Keratinocyte (primary cell): ENCODE measurements around the gene SFMBT1. TPM values are rescaled to one million over a fixed set of nuclear protein-coding genes. Genes with fewer than 3 reads are reported as not detected.

ENCODE experiments used
- DNase-seq: peaks from one replicate; pipeline ENCODE4 v3.0.0-alpha.2; 2011; ENCODE audit warnings: low read depth, missing footprints, low spot score
- FAIRE-seq: peaks from 2 replicates; lab custom pipeline; 2011; peaks lifted over from hg19 to GRCh38; lab: Jason Lieb, UNC
- H2AFZ ChIP-seq: 2 replicates; pipeline ENCODE4 v1.6.0; 2012; ENCODE audit warnings: low read length, control low read depth, inconsistent platforms; ENCODE audit not compliant: control insufficient read depth
- H3K27ac ChIP-seq: 2 replicates; pipeline ENCODE4 v1.5.1; 2011; ENCODE audit warnings: low read length; ENCODE audit not compliant: control insufficient read depth, insufficient read depth
- H3K27me3 ChIP-seq: 3 replicates; pipeline ENCODE4 v1.6.0; 2011; ENCODE audit warnings: low read length; ENCODE audit not compliant: control insufficient read depth, insufficient read depth; ENCODE audit errors: extremely low read depth
- H3K36me3 ChIP-seq, 2 experiments: 2 replicates in 1 of 2; 3 replicates in 1 of 2; pipeline ENCODE4 v1.5.1; 2011; ENCODE audit warnings: low read length in 2 of 2, mild to moderate bottlenecking in 1 of 2; ENCODE audit not compliant: control insufficient read depth in 2 of 2, insufficient read depth in 2 of 2; ENCODE audit errors: extremely low read depth in 1 of 2
- H3K4me1 ChIP-seq: 3 replicates; pipeline ENCODE4 v1.5.1; 2011; ENCODE audit warnings: low read length; ENCODE audit not compliant: control insufficient read depth, insufficient read depth; ENCODE audit errors: extremely low read depth
- H3K4me2 ChIP-seq: 3 replicates; pipeline ENCODE4 v1.6.0; 2011; ENCODE audit warnings: low read depth, low read length; ENCODE audit not compliant: control insufficient read depth, insufficient read depth; ENCODE audit errors: extremely low read depth
- H3K4me3 ChIP-seq, 3 experiments: fragments of 200-600 bp in 1 of 3; sonication (generic) in 1 of 3; 2 replicates in 2 of 3; 3 replicates in 1 of 3; pipeline ENCODE4 v1.5.1; 2011 to 2016; ENCODE audit warnings: low read length in 3 of 3, mild to moderate bottlenecking in 3 of 3, control low read depth in 2 of 3, inconsistent platforms in 1 of 3, low read depth in 1 of 3, mixed read lengths in 1 of 3, mixed run types in 1 of 3, moderate library complexity in 1 of 3; ENCODE audit not compliant: control insufficient read depth in 2 of 3, insufficient read depth in 2 of 3; ENCODE audit errors: extremely low read depth in 1 of 3
- H3K79me2 ChIP-seq: 2 replicates; pipeline ENCODE4 v1.6.0; 2012; ENCODE audit warnings: low read length; ENCODE audit not compliant: control insufficient read depth, insufficient read depth
- H3K9ac ChIP-seq: 3 replicates; pipeline ENCODE4 v1.6.0; 2011; ENCODE audit warnings: low read length; ENCODE audit not compliant: control insufficient read depth, insufficient read depth; ENCODE audit errors: extremely low read depth
- H3K9me1 ChIP-seq: 3 replicates; pipeline ENCODE4 v1.6.0; 2011; ENCODE audit warnings: low read length; ENCODE audit not compliant: control insufficient read depth, insufficient read depth; ENCODE audit errors: extremely low read depth
- H3K9me3 ChIP-seq: 2 replicates; pipeline ENCODE4 v1.5.1; 2012; ENCODE audit warnings: low read depth, low read length; ENCODE audit not compliant: control insufficient read depth
- H4K20me1 ChIP-seq: 3 replicates; pipeline ENCODE4 v1.6.0; 2011; ENCODE audit warnings: low read length; ENCODE audit not compliant: control insufficient read depth, insufficient read depth; ENCODE audit errors: extremely low read depth
- EZH2 ChIP-seq: IDR thresholded peaks from one replicate; pipeline ENCODE4 v1.6.1; 2012; ENCODE audit warnings: inconsistent platforms, mild to moderate bottlenecking, low read length, moderate library complexity
- dilution Hi-C: fragments of 300-500 bp; cut with MboI; formaldehyde crosslinking; loops from one replicate; pipeline ENCODE4 v1.7.0; 2020; ENCODE audit warnings: low sequenced_read_pairs; ENCODE audit not compliant: extremely low pct_ligation_motif_present
- polyA plus RNA-seq, 5 experiments: library from polyadenylated mRNA; depleted of rRNA in 3 of 5; stranded (reverse) in 3 of 5; stranded (forward) in 1 of 5; unstranded in 1 of 5; fragments of >200 nt; gene quantifications; 1 replicate in 1 of 5; 2 replicates in 3 of 5; 3 replicates in 1 of 5; pipeline versions ENCODE4 v1.2.1 to v1.2.3, GENCODE V29; 2011 to 2012; ENCODE audit warnings: missing spikeins in 2 of 5, low read depth in 1 of 5, low replicate concordance in 1 of 5
- TF ChIP-seq, protein P1 (sequence below), 3 experiments: IDR thresholded peaks in 1 of 3; conservative IDR thresholded peaks in 1 of 3; optimal IDR thresholded peaks in 1 of 3; 2 replicates in 2 of 3; 3 replicates in 1 of 3; pipeline versions ENCODE3 to v1.5.1; 2011; ENCODE audit warnings: low read length in 3 of 3, mild to moderate bottlenecking in 3 of 3, moderate library complexity in 2 of 3, control low read depth in 1 of 3, inconsistent platforms in 1 of 3; ENCODE audit not compliant: insufficient read depth in 2 of 3; ENCODE audit errors: extremely low read depth in 1 of 3

The SFMBT1 gene
- polyA plus RNA-seq, 1 donor (not counting 4 experiments of a cell fraction or from before 2014, with no cell fraction given) = 4.1 TPM

DNA sequence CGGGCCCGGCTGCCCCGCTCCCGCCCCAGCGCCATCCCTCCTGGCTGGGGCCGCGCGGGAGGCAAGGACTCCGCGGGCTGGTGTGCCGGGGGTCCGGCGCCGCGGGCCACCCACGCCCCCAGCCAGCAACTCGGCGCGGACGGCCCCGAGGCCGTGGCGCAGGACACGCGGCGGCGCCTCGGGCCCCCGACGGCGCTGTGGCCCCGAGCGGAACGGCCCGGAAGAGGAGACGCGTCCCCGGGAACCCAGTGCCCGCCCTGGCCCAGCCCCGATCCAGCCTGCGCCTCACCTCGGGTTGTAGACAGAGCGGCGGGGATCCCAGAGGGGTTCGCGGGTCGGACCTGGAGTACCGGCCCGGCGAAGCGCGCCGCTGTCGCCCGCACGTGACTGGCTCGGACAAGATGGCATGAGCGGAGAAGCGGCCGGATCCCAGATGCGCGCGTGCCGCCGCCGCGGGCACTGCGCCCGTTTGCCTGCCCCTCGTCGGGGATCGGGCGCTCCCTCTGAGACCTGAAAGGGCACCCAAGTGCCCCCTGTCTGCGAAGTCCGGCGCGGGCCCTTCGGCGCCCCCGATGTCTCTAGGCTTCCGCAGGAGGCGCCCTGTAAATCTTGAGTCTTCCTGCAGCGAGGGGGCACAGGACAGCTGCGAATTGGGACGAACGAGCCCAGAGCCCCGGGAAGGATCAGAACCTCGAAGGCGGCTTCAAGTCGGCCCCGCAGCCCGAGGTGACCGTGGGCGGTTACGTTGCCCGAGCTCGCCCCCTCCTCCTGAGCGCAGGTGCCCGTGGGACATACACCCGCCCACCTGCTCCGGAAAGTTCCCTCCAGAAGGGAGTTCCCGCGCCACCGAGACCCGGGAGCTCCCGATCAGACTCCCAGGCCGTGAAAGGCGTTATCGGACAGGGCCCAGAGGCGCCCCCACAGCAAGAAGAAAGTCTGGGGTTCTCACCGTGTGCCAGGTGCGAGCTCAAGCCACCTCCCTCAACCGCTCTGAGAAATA, 598 bp upstream of the SFMBT1 start:
- no peaks in the 10 kb centered on the region for H3K9me1 ChIP-seq
- no peak for DNase-seq
- H3K79me2 ChIP-seq = peaks cover 8% of the 10 kb centered on the region
- H3K9me3 ChIP-seq = no peaks in the 10 kb centered on the region
- H3K4me1 ChIP-seq = peaks cover 5% of the 10 kb centered on the region
- no peak overlapping the region for H3K27ac ChIP-seq
- H3K27me3 ChIP-seq = peaks cover 8% of the 10 kb centered on the region
- H3K4me3 ChIP-seq = peak overlapping the region; percentile 57 to 84 (median 67)
- no peaks in the 10 kb centered on the region for H3K36me3 ChIP-seq
- H4K20me1 ChIP-seq = peaks cover 2% of the 10 kb centered on the region
- peak overlapping the region; percentile 84 for H2AFZ ChIP-seq
- peak overlapping the region; percentile 69 for H3K4me2 ChIP-seq
- TF ChIP-seq, protein P1, sequence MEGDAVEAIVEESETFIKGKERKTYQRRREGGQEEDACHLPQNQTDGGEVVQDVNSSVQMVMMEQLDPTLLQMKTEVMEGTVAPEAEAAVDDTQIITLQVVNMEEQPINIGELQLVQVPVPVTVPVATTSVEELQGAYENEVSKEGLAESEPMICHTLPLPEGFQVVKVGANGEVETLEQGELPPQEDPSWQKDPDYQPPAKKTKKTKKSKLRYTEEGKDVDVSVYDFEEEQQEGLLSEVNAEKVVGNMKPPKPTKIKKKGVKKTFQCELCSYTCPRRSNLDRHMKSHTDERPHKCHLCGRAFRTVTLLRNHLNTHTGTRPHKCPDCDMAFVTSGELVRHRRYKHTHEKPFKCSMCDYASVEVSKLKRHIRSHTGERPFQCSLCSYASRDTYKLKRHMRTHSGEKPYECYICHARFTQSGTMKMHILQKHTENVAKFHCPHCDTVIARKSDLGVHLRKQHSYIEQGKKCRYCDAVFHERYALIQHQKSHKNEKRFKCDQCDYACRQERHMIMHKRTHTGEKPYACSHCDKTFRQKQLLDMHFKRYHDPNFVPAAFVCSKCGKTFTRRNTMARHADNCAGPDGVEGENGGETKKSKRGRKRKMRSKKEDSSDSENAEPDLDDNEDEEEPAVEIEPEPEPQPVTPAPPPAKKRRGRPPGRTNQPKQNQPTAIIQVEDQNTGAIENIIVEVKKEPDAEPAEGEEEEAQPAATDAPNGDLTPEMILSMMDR (optimal IDR thresholded peaks at IDR 0.05 in 1 of 3, IDR thresholded peaks at IDR 0.05 in 1 of 3, conservative IDR thresholded peaks at IDR 0.05 in 1 of 3; ENCODE audit: extremely low read depth in 1 of 3, insufficient read depth in 2 of 3, low read length in 3 of 3) = peak in 2 of 3 experiments; percentile 23 to 33
- peak; percentile 64 for TF ChIP-seq EZH2
- dilution Hi-C loops = no loop called here
- H3K9ac ChIP-seq = peak overlapping the region; percentile 69
- FAIRE-seq = no peak

GRCh38 chr3:53044711-53045517, 959 bp downstream of the SFMBT1 start:
- Histone ChIP-seq H3K4me3 (peak overlapping the region; percentile 52 to 77 (median 57)), H3K4me2 (peak overlapping the region; percentile 76), H3K27ac (peak overlapping the region; percentile 45), H4K20me1 (peaks cover 2% of the 10 kb centered on the region), H3K4me1 (peaks cover 20% of the 10 kb centered on the region), H3K9ac (peak overlapping the region; percentile 53), H2AFZ (peak overlapping the region; percentile 76), H3K9me1 (no peaks in the 10 kb centered on the region), H3K27me3 (peaks cover 8% of the 10 kb centered on the region), H3K36me3 (no peaks in the 10 kb centered on the region), H3K79me2 (peaks cover 8% of the 10 kb centered on the region), H3K9me3 (no peaks in the 10 kb centered on the region)
- dilution Hi-C loops = no loop called here
- no peak for TF ChIP-seq EZH2
- TF ChIP-seq, protein P1 (optimal IDR thresholded peaks at IDR 0.05 in 1 of 3, IDR thresholded peaks at IDR 0.05 in 1 of 3, conservative IDR thresholded peaks at IDR 0.05 in 1 of 3; ENCODE audit: extremely low read depth in 1 of 3, insufficient read depth in 2 of 3, low read length in 3 of 3) = no peak
- FAIRE-seq (peak; percentile 29), DNase-seq (no peak)
